ENCODE measurements around the gene TRIP4.

Gene TRIP4

DNA sequence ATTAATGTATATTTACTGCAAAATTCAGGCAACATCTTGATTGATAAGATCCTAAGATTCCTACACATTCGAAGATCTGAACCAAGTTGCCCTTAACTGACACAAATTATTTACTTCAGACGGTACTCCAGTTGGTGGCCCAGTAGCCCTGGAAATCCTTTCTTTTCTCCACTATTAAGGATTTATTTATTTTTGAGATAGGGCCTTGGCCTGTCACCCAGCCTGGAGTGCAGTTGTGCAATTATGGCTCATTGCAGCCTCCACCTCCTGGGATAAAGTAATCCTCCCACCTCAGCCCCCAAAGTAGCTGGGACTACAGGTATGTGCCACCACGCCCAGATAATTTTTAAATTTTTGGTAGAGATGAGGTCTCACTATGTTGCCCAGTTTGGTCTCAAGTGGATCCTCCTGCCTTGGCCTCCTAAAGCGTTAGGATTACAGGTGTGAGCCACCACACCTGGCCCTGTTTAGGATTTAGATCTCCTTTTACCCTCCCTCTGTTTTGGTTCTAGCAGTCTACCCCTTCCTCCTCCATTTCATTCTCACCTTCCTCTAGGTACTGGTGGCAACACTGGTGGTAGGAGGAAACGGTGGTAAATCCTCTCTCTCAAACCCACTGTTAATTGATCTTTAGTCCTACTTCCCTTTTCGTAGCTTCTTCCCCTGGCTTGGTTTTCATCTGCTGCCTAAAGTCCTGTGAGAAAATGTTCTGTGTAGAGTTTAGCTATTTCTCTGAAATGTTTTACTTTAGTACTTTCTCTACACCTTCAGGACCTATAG is 60.1 kb downstream of the TRIP4 start:
- no peak for DNase-seq (ENCODE audit: low spot score)

DNA sequence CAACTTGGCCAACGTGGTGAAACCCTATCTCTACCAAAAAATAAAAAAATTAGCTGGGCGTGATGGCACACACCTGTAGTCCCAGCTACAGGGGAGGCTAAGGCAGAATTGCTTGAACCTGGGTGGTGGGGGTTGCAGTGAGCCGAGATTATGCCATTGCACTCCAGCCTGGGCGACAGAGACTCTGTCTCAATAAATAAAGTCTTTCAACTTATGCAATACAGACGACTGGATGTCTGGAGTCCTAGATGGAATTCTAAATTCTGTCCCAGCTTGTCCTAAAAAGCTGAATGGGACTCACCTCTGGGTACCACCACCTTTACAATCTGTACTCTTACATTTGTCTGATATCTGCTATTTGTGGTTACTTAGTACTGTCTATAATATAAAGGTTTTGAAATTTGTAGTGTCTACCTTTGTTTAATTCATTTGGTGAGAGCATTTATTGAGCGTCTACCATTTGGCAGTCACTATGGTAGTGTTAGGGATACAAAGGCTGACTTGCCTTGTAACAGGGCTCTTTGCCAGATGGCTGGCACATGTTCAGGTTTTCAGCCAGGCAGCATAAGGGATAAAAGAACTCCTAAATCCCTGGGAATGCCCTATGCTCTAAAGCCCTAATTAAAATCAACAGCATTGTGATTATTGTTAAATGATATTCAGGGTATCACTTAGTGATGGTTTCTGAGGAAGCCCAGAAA is 65.5 kb downstream of the TRIP4 start:
- DNase-seq (ENCODE audit: low spot score): no peak

DNA sequence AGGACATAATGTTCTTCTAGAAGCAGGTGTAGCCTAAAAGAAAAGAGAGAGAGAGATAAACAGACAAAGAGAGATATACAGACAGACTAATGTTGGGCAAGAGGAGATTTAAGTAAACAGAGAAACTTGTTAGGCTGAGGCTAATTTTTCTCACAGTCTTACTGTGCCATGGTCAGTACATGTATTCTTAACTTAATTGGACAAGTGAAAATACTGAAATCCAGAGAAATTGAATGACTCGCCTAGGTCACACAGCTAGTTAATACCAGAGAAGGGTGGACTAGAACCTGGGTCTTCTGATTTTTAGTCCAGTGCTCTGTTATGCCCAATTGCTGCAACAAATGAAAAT is 66.0 kb downstream of the TRIP4 start:
- no peak for DNase-seq (ENCODE audit: low spot score)

DNA sequence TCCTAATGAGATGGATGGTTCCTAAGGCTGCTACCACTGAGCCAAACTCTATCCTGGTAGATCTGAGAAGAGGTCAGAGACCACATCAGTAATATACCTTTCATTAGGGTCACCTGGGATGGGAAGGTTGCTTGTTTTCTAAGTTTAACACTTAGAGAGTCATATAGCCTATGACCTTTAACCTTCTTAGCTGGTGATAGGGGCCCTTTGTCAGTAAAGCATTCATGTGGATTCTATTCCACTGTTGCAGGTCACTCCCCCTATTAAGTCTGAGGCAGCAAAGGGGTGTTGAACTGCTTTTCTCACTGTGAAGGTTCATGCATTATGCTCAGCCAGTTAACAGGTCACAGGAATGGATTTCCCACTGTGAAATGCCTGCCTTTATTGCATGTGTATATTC is 66.6 kb downstream of the TRIP4 start:
- DNase-seq (ENCODE audit: low spot score): no peak

DNA sequence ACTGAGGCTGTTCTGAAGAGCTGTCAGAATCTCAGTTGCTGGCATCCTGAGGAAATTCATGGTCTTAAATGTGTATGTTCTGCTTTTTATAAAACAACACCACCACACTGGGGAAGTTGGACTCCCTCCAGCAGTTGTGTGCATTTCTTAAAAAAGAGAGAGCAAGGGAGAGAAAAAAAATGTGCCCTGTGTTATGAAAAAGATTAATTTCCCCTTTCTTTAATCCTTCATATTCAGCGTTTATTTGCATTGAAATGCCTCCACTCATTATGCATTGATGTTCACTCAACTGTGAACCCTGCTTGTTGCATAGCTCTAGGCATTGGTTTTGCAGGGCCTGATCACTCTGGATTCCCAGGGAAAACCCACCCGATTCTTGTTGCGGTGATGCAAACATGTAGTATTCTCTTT is 68.3 kb downstream of the TRIP4 start:
- no peak for DNase-seq (ENCODE audit: low spot score)

DNA sequence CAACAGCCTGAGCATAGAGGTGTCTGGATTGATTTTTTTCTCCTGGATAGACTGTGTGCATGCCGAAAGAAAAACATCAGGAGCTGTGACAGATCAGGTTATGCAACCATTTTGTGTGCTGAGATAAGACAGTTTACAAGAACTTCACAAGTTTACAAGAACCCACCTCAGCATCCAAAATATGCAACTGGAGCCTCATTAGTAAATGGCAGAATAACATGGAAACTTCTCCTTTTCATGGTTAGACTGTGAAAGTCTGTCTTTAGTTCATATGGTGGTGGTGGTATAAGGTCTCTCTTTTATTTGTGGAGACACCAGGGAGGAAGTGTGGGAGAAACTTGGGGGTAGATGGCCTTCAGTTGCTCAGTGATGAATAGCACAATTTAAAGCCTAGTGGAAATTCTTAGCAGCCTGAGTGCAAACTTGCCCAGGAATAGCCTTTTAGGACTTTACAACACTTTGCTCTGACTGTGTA is 69.0 kb downstream of the TRIP4 start:
- DNase-seq (ENCODE audit: low spot score): no peak

DNA sequence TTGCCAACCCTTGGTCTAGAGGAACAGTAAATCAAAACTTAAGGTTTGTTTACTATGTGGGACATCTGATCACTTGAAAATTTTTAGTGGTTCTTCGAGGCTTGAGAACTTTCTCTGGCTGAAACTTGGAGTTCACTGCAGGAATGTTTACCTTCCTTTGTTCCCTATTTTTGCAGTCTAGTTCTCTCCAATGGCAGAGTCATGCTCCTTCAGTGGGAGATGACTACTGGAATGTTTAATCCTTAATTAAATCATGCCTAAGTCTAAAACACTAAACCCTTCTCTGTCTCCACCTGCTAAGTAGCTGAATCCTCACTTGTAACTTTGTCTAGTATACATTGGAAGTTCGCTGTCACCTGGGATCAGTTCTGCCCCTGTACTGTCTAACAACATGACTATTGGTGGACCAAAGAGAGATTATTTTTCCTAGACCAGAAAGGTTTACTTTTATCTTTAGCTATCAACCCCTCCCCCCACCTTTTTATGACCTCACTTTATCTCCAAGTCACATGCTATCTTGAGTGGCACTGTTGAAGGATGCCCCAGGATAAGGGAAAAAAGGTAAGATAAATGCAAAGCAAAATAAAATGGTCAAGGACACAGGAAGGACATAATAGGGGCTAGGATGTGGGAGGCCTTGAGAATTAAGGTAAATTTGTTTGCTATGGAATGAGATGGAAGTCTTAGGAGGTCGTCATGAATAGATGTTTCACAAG is 71.6 kb downstream of the TRIP4 start:
- DNase-seq (ENCODE audit: low spot score): no peak

DNA sequence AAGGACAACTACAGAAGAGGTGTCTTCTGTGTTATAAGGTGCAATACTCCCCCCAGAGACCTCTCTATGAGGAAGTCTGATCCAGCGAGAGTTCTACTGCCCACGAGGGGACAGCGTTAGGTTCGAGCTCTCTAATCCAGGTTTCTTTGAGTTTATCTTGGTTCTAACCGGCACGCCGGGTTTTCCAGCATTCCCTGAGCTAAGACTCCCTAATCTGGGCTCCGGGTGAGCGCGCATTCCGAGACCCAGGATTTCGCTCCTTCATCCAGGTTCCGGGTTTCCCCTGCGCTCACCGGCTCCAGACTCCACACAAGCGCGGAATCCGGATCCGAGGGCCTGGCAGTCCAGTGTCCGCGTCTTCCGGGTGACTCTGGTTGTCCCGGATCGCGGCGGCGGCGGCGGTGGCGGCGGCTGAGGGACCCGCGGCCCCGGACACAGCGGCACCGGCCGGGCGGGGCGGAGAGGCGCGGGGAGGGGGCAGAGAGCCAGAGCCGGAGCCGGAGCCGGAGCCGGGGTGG is 72.6 kb downstream of the TRIP4 start, which contains the start of gene ZNF609:
ZNF609 (plus strand) TSS at position 373 of the 518 bp plus-strand sequence. CDS start 38,842 bp downstream, outside the sequence.
- peak; percentile 97 for DNase-seq (ENCODE audit: low spot score)

DNA sequence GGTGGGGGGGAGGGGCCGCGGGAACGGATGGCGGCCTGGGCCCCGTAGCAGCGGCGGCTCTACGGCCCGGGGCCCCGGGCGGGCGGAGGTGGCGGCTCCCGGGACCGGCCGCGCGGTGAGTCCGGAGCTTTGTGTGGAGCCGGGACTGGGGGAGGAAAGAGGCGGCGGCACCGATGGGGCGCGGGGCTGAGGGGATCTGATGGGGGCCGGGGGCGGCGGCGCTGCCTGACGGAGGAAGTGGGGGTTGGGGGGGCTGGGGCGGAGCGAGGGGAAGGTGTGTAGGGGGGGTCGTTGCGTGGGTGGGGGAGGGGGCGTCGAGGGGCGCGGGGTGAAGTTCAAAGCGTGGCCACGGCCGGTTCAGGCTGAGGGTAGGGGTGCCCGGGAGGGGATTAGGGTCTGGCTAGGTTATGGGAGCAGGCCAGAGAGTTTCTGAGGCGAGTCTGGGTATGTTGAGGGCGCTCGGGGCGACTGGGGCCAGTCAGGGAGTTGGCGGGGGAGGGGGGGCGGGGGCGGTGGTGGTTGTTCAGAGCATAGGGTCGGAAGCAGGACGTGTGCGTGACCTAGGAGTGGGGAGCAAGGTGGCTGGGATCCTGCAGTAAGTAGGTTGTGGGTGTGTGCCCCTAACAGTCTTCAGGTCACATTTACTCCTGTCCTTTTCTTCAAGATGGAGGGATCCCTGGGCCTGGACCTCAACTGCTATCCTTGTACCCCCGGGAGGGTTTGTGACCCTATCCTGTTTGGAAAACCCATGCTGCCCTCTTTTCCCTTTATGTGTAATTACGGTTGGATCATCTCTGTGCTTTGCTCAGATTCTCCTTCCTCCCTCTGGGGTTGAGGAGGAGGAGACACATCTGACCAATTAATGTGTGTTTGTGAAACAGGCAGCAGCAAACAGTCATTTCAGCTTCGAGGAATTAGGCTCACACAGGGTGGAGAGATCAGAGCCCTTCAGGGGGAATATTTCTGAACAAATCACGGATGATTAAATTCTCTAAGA is 73.4 kb downstream of the TRIP4 start:
- DNase-seq (ENCODE audit: low spot score): peak; percentile 69

DNA sequence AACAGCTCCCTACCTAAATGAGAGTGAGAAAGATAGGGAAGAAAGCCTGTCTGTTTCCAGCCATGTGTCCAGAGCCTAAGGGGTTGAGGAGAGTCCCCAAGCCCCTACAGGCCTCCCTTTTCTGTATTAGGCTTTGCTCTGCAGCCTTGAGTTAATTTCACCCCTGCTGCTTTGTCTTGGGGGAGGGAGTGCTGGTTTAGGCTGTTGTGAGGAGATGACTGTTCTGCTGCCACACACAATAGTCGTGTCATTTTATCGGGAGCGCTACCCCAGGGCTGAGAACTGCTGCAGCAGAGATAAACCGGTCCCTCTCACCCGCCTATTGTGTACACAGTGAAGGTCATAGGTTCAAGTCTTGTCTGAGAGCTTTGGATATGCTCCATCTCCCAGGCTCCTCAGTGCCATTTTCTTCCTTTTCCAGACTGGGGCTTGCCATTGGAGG is 74.1 kb downstream of the TRIP4 start:
- no peak for DNase-seq (ENCODE audit: low spot score)

DNA sequence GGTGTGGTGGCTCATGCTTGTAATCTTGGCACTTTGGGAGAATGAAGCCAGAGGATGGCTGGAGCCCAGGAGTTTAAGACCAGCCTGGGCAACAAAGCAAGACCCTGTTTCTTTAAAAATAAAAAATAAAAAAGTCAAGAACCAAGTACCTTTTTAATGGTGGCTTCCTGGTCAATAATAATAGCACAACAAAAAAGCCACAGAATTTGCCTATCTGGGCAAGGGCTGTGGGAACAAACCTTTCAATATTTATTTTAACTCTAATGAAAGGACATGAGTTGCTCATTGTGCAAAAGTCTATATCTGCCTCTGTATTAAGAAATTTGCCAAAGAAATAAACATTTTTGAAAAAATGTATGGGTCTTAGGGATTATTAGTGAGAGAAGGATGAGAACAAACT is 74.9 kb downstream of the TRIP4 start:
- DNase-seq (ENCODE audit: low spot score): no peak

DNA sequence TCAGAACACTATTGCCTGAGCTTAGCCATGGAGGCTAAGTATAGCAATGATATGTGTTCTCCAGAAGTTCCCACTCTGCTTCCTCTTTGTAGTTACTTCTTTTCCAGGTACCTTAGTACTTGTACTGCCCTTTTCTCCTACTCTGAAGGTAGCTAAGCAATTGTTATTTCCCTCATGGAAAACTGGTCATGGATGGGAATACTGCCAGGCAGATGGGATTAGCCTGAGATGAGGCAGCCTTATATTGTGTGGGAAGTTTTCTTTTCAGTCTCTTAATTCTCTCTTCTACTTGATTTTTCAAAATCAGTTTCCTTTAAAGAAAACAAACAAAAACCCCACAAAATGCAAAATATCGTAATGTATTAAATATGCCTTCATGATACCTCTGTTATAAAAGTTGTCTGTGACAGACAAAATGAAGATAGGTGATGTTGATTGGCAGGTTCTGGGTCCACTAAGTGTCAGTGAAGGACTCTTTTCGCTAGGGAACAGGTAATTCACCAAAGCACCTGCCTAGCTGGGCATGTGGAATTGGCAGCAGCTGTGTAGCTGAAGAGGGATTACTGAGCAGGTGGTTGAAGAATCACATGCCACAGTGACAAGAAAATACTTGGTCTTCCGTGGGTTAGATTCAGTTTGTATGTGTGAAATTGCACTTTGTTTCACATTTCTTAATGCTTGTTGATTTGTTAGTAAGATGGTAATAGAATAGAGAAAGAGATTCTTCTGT is 76.8 kb downstream of the TRIP4 start:
- DNase-seq (ENCODE audit: low spot score): no peak

DNA sequence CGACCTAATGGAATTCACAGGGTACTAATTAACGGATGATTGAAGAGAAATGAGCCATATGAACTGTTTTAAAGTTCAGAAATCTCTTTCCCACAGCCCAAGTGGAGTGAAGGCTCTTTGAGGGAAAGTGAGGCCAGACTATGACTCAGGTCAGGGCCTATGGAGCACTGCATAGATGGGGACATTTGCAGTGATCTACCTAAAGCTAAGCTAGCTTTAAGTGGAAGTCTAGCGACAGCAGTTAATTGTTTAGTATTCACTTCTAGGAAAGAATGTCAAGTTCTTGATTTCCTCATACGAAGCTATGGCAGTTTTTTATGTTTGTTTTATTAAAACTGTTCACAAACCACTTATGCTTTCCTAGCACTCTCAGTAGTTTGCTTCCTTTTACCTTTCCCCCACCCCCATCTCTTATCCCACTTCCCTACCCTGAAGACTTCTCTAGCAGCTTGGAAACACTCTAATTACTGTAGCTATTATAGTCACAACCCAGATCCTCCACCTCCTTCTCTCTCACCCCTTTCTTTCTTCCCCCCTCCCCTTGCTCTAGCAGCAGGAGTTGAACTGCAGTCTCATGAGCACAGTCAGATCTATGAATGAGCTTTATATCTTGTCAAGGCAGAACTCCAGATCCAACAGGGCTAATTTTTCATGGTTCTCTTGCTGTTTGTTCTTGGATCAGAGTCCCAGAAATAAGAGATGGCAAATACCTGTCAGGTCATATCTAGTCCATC is 78.9 kb downstream of the TRIP4 start:
- DNase-seq (ENCODE audit: low spot score): no peak

DNA sequence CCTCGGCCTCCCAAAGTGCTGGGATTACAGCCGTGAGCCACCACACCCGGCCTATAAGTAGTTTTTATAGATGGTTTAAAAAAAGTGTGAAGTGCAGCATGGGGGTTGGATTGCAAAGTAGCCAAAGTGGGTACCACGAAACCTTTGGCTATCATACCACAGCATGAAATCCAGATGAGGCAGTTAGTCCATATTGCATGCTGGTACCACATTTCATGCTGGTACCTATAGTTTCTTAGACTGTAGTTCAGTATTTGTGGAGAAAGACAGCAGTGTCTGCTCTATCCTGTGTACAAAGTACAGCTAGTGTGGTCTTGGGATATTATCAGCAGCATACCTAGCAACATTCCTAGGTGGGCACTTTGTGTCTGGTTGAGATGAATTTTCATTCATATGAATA is 84.5 kb downstream of the TRIP4 start:
- no peak for DNase-seq (ENCODE audit: low spot score)

DNA sequence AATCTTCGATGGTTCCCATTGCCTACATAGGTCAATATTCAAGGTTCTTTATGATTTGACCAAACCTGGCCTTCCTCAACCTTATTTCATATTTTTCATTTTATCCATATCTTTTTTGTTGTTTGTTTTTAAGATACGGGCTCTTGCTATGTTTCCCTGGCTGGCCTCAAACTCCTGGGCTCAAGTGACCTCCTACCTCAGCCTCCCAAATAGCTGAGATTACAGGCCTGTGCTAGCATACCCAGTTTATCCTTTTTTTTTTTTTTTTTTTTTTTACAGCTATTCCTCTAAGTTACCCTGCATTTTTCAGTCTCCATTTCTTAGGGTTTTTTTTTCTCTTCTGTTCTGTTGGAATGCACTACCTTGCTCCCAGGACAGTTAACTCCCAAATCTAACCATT is 87.2 kb downstream of the TRIP4 start:
- no peak for DNase-seq (ENCODE audit: low spot score)

DNA sequence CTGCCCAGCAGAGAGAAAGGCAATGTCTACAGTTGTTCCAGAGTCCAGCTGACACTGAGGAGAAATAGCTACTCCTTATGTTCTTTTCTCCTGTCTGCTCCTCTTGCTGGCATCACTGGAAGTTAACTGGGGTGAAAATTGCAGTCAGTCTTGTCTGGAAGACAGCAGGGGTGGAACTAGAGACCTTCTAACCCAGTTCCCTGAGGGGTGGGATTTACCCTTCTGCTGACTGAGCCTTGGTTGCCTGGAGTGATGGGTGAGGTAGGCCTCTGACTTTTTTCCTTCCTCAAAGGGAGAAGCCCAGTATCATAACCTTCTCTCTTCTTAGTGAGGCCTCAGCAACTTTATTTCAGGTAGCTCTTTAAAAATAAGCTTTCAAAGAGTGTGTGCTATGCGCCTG is 88.9 kb downstream of the TRIP4 start:
- no peak for DNase-seq (ENCODE audit: low spot score)

DNA sequence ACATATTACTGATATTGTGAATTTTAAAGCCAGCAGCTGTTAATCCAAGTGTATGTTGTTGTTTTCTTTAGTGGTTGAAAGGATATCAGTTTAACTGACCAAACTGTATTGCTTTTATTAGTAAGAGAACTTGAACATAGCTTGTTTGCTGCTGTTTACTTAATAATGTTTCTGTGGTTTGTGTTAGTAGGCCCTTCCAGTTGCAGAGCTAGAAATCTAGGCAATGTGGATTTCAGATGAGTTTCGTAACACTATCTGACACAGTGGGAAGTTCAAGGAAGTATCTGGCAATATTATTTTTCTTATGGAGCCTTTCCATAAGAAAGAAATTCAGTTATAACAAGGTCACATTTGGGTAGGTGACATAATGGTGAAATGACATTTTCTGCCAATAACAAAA is 91.2 kb downstream of the TRIP4 start:
- DNase-seq (ENCODE audit: low spot score): no peak

DNA sequence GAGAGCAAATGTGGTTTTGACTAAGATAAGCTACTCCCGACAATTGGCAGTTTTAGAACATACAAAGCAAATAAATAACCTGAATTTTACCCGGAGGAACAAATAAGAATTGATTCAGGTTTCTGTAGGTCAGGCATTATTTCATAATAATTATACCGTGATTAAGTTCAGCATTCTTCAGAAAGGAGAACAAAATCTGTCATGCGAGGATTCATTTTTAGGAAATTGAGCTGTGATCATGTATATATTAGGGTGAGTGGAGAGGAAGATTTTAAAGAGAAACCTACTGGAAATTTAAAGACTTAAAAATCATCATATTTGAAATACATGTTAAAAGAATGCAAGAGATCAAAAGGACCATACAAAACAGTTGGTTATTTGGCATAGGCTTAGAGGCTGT is 93.3 kb downstream of the TRIP4 start:
- DNase-seq (ENCODE audit: low spot score): no peak

DNA sequence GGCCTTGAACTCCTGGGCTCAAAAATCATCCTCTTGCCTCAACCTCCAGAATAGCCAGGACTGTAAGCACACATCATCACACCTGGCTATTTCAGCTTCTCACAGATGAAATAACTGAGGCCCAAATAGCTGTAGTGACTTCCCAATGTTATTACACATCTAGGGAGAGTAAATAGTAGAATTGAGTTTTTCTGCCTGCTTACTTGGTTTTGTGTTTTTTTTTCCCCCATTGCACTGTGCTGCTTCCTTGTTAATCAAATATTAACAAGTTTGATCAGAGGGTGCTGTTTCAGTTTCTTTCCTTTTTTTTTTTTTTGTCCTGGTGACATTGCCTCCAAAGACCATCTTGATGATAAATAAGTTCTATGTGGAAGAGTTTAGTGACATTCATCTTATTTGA is 96.1 kb downstream of the TRIP4 start:
- DNase-seq (ENCODE audit: low spot score): no peak

DNA sequence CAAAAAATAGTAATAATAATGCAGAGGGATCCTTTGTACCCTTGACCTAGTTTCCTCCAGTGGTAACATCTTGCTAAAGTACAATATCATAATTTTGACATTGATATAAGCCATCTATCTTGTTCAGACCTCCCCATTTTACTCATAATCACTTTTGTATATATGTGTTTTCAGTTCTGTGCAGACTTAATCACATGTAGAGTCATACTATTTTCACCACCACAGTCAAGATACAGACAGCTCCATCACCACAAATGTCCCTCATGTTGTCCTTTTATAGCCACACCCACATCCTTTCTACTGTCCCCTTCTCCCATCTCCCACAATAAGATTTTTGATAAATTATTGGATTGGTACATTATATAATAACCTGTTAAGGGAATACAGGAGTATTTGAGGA is 98.2 kb downstream of the TRIP4 start:
- DNase-seq (ENCODE audit: low spot score): no peak
